Measurements from ENCODE around the gene KHK. TPM values are rescaled to one million over a fixed set of nuclear protein-coding genes. Genes with fewer than 3 reads are reported as not detected.
A peak's percentile ranks its signal among the peaks of the same experiment; 100 is the strongest.
"Not testable (repeated sequence)": the region's sequence is repeated elsewhere in the genome, so short reads cannot be mapped to it uniquely, and the experiment has no call there.

The KHK gene
- total RNA-seq, 1 donor from 2014 or later, result 4.5 TPM

DNA sequence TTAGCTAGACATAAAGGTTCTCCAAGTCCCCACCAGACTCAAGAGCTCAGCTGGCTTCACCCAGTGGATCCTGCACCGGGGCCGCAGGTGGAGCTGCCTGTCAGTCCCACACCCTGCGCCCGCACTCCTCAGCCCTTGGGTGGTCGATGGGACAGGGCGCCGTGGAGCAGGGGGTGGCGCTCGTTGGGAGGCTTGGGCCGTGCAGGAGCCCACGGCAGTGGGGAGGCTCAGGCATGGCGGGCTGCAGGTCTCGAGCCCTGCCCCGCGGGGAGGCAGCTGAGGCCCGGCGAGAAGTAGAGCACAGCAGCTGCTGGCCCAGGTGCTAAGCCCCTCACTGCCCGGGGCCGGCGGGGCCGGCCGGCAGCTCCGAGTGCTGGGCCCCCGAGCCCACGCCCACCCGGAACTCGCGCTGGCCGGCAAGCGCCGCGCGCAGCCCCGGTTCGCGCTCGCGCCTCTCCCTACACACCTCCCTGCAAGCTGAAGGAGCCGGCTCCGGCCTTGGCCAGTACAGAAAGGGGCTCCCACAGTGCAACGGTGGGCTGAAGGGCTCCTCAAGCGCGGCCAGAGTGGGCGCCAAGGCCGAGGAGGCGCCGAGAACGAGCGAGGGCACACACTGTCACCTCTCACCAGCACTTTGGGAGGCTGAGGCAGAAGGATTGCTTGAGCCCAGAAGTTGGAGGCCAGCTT, 25.0 kb downstream of the KHK start:
- intact Hi-C loops (cut with DNase I); ATAC-seq; DNase-seq (ENCODE audit: missing footprints): not testable (repeated sequence)

DNA sequence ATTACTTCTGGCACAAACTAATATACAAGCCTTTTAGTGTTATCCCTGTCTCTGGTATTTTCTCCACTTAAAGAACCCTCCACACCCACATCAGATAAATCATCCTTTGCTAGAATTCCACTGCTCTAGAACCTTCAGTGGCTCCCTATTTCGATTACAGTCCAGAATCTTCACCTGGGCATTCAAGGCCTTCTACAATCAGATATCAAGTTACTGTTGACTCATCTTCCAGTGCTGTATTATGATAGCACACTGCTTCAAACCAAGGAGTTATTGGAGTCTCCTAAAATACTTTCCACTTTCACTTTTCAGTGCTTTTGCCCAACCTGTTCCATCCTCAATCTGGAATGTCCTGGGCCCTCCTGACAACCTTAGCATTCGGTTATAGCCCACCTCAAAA, 28.9 kb downstream of the KHK start:
- no peak for ATAC-seq
- no peak for DNase-seq (ENCODE audit: missing footprints)
- intact Hi-C loops (cut with DNase I), result no loop called here

GRCh38 chr2:27117995-27118524, 31.5 kb downstream of the KHK start:
- DNase-seq (ENCODE audit: missing footprints), result no peak
- intact Hi-C loops (cut with DNase I), result no loop called here
- ATAC-seq, result no peak

DNA sequence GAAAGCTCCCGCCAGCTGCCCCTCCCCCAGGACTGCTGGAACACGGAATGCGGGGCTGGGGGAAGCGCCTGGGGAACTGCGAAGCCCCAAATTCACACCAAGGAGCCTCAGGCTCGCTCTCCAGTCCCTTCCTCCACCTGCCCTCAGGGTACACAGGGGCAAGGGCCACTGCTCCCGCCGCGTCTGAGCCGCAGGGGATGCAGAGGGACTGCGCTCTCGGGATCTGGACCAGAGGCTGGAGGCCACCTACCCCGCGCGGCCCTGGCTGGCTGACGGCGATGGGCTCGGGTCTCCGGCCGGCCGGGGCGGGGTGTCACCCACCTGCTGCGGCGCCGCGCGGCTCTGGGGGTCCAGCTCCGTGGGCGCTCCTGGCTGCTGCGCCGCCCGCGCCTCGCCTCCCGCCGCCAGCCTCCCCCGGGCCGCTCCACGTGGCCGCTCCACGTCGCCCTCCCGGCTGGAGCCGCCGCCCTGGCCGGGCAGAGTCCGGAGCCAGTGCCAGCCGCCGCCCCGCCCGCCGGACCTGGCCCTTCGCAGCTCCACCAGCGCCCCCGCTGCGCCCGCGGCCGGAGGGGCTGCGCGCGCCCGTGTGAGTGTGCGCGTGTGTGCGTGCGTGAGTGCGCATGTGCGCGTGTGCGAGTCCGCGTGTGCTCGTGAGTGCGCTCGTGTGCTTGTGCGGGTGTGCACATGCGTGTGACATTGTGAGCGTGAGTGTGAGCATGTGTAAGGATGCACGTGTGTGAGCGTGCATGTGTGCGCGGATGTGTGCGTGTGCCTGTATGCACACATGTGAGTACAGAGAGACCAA, 32.2 kb downstream of the KHK start, which contains the start of gene CGREF1:
Gene CGREF1 (minus strand): TSS at position 604 of the 805 bp plus-strand sequence. CDS start 14,762 bp downstream, outside the sequence.
- ATAC-seq (no peak), DNase-seq (ENCODE audit: missing footprints) (no peak)
- intact Hi-C loops (cut with DNase I), result no loop called here

DNA sequence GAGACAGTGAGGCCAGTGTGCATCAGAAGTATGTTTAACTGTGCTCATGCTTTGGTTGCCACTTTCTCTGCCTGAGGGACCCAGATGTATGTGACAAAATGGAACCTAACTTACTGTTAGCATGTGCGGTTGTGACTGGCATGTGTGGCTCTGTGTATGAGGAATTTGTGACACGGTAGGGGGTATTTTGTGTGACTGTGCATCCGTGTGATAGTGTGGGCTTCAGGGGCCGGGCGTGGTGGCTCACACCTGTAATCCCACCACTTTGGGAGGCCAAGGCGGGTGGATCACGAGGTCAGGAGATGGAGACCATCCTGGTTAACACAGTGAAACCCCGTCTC, 32.7 kb downstream of the KHK start:
- DNase-seq (ENCODE audit: missing footprints); ATAC-seq; intact Hi-C loops (cut with DNase I): not testable (repeated sequence)

DNA sequence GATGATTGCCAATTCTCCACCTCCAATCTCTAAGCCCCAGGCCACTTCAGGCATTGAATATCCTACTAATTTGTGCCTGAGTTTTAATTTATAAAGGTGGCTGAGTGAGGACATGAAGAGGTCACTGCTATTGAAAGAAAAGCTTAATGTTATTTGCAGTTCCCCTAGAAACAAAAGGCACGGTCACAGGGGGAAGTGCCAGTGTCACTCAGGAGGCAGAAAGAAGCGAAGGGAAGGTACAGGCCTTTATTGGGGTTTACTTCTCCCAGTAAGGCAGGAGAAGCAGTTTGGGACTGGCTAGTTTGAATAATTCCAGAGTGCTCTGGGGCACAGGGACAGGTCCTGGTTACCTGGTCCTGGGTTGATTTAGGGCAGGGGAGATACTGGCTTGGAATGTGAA, 35.3 kb downstream of the KHK start:
- no peak for DNase-seq (ENCODE audit: missing footprints)
- intact Hi-C loops (cut with DNase I), result no loop called here

DNA sequence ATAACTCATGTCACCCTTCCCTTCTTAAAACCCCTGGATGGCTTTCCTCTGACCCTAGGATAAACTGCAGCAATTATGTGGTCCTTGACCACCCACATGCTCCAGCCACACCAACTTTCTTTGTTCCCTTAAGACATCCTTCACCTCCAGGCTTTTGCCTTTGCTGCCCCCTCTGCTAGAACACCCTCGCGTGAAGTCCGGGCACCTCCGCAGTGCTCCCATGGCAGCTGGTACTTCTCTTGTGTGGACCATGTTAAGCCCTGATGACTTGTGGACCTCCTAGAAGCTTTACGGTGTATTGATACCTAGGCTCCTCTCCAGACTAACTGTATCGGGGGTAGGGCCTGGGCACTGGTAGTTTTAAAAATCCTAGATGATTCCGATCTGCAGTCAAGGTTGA, 36.2 kb downstream of the KHK start:
- DNase-seq (ENCODE audit: missing footprints), result no peak
- intact Hi-C loops (cut with DNase I), result no loop called here
- ATAC-seq, result no peak

More for the DNA sequence above, 35.3 kb downstream of the KHK start:
- ATAC-seq, result no peak

GRCh38 chr2:27123302-27124150, 37.0 kb downstream of the KHK start, which contains the start of gene ABHD1:
Gene ABHD1 (plus strand): TSS chr2:27123815. CDS start chr2:27123949, 134 bp downstream.
- peak; percentile 90 for DNase-seq (ENCODE audit: missing footprints)
- intact Hi-C loops (cut with DNase I), result no loop called here
- ATAC-seq, result peak; percentile 88

DNA sequence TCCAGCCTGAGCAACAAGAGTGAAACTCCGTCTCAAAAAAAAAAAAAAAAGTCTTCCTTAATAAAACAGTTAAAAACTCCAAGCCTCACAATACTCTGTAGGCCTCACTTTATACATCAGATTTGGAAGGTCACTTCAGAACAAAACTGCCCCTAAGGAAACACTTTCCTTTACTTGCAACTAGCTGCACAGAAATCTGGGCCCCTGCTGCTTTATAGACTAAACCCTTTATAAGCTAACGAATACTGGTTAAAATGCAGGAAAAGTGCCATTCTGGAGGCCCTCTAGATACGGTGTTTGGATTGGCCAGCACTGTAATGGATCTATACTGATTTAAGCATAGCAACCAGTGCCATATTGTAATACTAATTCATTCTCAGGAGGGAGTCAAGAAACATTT, 38.5 kb downstream of the KHK start:
- intact Hi-C loops (cut with DNase I), result no loop called here
- no peak for DNase-seq (ENCODE audit: missing footprints)
- ATAC-seq, result no peak

DNA sequence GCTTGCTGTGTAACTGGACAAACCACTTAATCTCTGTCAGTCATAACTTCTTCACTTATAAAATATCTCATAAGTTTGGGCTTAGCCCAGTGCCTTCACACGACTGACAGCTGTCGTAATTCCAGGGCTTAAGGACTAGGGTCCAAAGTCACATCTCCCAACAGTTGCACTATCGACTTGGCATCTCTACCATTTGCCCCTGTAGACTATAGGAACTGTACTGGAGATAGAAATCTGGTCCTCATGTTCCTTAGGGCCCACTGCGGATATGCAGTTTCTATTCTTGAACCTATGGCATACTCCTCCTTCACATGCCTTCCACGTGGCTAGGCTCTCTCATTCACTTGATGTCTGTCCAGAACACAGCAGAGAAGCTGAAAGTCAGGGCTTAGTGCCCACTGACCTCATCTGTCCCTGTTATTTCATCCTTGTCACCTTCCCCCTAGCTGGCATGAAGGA, 39.7 kb downstream of the KHK start:
- DNase-seq (ENCODE audit: missing footprints) (no peak), ATAC-seq (peak; percentile 23)
- intact Hi-C loops (cut with DNase I), result no loop called here

DNA sequence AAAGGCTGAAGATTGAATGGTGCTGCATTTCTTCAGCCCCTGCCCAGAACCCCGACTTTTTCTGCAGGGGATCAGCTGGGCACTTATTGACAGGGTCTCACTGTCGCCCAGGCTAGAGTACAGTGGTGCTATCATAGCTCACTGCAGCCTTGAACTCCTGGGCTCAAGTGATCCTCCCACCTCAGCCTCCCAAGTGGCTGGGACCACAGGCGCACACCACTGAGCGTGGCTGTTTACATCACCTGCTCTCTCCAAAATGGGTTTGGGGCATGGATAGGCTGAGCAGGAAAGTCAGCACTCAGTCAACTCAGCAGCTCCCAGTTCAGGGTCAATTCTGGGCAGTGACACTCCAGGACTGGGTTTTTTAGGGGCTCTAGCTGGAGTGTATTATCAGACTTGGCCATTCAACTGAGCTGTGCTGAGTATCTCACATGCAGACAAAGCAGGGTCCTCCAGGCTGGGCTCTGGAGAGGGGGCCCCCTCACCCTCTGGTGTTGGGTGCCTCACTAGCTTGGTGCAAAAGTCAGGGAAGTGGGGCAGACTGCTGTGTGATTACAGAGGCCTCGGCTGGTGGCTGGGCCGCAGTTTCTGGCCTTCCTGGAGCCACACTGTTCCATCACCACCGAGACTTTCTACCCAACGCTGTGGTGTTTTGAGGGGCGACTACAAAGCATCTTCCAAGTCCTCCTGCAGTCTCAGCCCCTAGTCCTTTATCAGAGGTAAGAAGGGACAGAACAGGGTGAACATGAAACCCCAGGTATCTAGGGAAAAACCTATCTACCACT, 41.5 kb downstream of the KHK start:
- DNase-seq (ENCODE audit: missing footprints), result no peak
- ATAC-seq, result no peak
- intact Hi-C loops (cut with DNase I), result no loop called here

DNA sequence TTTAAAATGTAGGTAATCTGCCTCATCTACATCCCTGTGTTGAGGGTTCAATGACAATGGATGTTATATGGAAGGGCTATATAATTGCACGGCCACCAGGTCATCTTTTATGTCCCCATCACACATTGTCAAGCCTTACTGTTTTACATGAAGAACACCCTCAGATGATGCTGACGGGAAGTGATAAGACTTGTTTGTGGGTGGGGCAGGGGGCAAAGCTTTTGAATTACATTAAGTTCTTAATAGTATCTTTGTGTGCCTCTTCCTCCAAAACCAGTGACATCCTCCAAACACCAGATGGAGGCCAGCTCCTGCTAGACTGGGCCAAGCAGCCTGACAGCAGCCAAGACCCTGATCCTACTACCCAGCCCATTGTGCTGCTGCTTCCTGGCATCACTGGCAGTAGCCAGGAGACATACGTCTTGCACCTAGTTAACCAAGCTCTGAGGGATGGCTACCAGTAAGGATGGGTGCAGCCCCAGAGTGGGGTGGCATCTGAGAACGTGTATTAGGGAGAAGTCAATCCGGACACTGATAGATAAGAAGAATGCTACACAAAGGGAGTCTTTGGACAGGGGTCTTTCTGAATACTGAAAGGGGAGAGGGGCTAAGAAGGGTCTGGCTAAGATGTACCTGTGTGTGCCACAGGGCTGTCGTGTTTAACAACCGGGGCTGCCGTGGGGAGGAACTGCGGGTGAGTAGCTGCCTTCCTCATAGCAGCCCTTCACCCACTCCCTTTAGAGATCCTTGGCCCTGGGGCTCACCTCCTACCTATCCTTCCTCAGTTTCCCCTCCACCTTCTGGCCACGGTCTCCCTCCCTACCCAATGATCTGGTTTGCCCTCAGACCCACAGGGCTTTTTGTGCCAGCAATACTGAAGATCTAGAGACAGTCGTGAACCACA, 42.3 kb downstream of the KHK start:
- intact Hi-C loops (cut with DNase I), result no loop called here
- DNase-seq (ENCODE audit: missing footprints) (no peak), ATAC-seq (no peak)

GRCh38 chr2:27130396-27130795, 43.8 kb downstream of the KHK start:
- DNase-seq (ENCODE audit: missing footprints) (no peak), ATAC-seq (no peak)
- intact Hi-C loops (cut with DNase I), result no loop called here

DNA sequence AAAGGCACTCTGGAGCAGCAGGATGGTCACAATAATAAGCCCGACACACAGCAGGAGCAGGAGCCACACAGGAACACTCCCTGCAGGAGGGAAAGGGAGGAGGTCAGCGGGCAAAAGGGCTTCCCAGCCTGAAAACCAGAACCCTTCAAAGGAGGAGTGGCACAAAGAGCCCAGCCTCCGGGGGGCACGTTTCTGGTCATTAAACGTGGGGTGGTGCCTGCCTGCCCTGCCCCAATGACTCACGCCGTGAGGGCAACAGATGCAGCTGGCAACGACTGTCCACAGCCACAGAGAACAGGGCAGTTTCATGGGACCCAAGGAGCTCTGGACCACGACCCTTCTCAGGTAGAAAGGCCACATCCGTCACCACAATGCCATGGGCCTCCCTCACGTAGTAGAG, 44.9 kb downstream of the KHK start:
- ATAC-seq (no peak), DNase-seq (ENCODE audit: missing footprints) (no peak)
- intact Hi-C loops (cut with DNase I), result no loop called here

- no peak for ATAC-seq
- peak; percentile 70 for DNase-seq (ENCODE audit: missing footprints)
- intact Hi-C loops (cut with DNase I), result no loop called here
These were observed 46.8 kb downstream of the KHK start for GRCh38 chr2:27133195-27133875.

DNA sequence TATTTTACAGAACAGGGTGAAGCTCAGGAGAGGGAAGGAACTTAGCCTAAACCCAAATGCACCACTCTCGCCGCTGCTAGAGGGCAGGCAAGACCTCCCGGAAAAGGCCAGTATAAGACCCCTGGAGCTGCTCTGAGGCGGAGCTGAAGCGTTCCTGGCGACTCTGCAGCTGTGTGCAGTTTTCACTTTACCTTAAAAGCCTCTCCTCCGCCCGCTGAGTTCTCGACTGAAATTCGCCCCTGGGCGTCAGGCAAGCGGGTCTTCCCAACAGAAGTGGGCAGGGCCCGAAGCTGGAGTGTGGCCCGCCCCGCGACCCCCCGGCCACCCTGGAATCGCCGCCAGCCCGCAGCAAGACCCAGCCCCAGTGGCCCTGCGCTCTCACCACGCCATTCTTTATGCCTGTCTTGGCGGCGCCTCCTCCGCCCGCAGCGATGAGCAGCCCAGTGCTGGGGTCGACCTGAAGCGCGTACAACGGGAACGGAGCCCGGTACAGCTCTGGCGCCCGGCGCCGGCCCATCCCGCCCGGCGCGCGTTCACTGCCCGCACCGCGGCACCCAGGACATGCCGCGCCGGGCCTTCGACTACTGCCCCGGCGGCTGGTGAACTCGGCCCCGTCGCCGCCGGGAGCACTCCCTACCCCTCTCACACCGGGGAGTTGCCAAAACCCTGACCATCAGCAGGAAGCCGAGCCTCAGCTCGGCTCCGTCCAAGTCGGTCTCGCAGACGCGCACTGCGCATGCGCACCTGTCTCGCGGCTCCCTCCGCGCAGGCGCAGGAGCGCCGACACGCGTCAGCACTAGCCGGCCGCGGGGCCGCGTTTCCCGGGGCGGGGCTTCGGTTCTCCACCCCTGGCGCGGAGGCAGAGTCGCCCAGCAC, 47.6 kb downstream of the KHK start, which contains the start of gene PREB:
Gene PREB (minus strand): TSS at position 732 of the 876 bp plus-strand sequence. CDS start 215 bp downstream, at position 517.
- ATAC-seq, result peak; percentile 96

More for the DNA sequence above, 47.6 kb downstream of the KHK start, which contains the start of gene PREB:
- intact Hi-C loops (cut with DNase I), result no loop called here
- DNase-seq (ENCODE audit: missing footprints), result peak; percentile 99

Measured in Right ventricle myocardium inferior (tissue), 1 donor.